ENCODE results near the gene CHCHD1.

CHCHD1 gene

DNA sequence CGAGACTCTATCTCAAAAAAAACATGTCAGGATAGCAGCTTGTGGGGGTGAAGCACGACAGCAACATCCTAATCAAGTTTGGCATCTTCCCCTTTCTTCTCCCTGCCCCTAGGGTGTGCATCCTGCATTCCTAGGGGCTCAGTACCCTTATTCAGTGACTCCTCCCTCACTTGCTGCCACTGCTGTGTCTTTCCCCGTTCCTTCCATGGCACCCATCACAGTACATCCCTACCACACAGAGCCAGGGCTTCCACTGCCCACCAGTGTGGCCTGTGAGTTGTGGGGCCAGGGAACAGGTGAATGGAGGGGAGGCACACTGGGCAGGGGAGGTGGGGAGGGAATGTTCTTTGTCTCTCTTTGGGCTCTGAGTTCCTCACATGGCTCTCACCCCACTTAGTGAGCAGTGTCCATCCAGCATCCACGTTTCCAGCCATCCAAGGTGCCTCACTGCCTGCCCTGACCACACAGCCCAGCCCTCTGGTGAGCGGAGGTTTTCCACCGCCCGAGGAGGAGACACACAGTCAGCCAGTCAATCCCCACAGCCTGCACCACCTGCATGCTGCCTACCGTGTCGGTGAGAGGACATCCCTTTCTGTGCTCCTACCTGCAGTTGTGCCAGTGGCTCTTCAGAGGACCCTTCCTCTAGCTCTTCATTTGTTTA is 18.2 kb downstream of the CHCHD1 start:
- no peak for DNase-seq (ENCODE audit: low read depth)
- TF ChIP-seq, protein P1, sequence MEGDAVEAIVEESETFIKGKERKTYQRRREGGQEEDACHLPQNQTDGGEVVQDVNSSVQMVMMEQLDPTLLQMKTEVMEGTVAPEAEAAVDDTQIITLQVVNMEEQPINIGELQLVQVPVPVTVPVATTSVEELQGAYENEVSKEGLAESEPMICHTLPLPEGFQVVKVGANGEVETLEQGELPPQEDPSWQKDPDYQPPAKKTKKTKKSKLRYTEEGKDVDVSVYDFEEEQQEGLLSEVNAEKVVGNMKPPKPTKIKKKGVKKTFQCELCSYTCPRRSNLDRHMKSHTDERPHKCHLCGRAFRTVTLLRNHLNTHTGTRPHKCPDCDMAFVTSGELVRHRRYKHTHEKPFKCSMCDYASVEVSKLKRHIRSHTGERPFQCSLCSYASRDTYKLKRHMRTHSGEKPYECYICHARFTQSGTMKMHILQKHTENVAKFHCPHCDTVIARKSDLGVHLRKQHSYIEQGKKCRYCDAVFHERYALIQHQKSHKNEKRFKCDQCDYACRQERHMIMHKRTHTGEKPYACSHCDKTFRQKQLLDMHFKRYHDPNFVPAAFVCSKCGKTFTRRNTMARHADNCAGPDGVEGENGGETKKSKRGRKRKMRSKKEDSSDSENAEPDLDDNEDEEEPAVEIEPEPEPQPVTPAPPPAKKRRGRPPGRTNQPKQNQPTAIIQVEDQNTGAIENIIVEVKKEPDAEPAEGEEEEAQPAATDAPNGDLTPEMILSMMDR (IDR thresholded peaks at IDR 0.05; ENCODE audit: insufficient read depth, low read depth, low read length, missing control alignments), result no peak
- H3K4me3 ChIP-seq (ENCODE audit: low read length), result no peak overlapping the region

DNA sequence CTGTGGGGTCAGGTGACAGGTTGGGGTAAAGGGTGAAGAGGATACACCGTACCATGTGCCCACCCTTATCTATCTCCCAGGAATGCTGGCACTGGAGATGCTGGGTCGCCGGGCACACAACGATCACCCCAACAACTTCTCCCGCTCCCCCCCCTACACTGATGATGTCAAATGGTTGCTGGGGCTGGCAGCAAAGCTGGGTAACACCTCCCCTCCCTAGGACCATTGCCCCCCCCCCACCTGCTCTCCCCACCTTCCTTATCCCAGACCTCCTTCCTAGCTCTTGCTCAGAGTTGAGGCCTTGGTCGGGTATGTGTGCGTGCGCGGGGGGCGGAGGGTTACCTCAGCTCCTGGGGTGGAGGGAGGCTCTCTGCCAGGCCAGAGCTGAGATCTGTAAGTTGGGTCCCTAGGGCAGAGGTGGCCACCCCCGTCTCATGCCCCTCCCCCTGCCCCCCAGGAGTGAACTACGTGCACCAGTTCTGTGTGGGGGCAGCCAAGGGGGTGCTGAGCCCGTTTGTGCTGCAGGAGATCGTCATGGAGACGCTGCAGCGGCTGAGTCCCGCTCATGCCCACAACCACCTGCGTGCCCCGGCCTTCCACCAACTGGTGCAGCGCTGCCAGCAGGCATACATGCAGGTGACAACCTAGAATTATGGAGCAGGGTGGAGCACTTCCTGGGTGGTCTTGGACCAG is 18.9 kb downstream of the CHCHD1 start:
- no peak overlapping the region for H3K4me3 ChIP-seq (ENCODE audit: low read length)
- TF ChIP-seq, protein P1 (IDR thresholded peaks at IDR 0.05; ENCODE audit: insufficient read depth, low read depth, low read length, missing control alignments), result no peak
- DNase-seq (ENCODE audit: low read depth), result no peak

DNA sequence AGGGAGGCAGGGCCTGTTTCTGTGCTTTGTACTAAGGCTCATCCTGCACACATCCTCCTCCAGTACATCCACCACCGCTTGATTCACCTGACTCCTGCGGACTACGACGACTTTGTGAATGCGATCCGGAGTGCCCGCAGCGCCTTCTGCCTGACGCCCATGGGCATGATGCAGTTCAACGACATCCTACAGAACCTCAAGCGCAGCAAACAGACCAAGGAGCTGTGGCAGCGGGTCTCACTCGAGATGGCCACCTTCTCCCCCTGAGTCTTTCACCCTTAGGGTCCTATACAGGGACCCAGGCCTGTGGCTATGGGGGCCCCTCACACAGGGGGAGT is 19.4 kb downstream of the CHCHD1 start:
- DNase-seq (ENCODE audit: low read depth), result no peak
- TF ChIP-seq, protein P1 (IDR thresholded peaks at IDR 0.05; ENCODE audit: insufficient read depth, low read depth, low read length, missing control alignments), result no peak
- no peak overlapping the region for H3K4me3 ChIP-seq (ENCODE audit: low read length)

DNA sequence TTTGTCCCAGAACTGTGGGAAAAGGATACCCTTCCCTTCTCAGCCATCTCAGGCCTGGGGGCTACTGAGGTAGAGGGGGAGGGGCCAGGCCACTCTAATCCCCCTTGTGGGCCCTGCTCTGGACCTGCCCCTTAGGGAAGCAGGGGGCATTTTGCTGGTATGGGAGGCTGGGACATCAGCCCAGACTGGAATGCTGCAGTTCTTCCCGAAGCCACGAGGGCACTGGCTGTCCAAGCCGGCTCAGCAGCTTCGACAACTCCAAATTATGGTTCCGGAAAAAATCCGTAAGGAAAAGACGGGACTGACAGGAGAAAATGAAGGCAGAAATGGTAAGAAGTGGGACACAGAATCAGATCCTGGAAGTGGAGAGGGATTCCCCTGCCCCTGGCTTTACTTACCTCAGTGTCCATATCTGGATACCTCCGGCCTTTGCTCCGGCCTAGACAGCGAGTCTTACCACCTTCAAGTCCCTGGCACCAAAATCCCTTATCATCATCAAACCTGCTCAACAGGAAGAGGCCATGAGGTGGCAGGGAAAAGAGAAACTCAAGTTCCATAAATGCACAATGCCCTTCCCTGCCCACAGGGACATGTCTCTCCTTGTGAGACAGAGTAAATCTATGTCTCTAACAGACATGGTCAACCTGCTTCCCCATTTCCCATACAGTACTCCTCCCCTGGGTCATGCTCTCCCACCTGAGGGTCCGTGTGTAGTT is 20.6 kb downstream of the CHCHD1 start:
- H3K4me3 ChIP-seq (ENCODE audit: low read length), result no peak overlapping the region
- DNase-seq (ENCODE audit: low read depth), result peak; percentile 67
- TF ChIP-seq, protein P1 (IDR thresholded peaks at IDR 0.05; ENCODE audit: insufficient read depth, low read depth, low read length, missing control alignments), result no peak

DNA sequence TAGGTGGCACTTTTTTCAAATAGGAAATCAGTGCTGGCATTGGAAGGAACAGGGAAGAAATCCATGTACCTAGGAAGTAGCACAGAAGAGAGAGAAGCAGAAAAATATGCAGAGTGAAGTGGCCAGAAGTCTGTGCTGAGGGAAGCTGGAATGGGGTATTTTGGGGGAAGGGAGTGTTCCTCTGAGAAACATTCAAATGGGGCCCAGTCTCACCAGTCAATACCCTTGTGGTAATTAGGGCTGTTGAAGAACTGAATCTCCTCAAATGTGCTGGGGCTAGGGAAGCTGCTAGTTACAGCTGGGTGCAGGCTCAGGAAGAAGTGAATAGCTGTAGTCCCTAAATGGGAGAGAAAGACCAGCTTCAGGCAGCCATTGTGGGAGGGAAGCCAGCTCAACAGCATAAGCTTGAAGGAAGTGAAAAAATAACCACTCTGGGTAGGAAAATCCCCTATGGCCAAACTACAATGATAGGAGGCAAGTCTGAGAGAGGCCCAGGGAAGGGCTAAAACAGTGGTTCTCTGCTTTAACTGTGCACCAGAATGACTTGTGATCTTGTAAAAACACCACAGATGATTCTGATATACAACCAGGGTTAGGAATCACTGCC is 21.9 kb downstream of the CHCHD1 start:
- no peak overlapping the region for H3K4me3 ChIP-seq (ENCODE audit: low read length)
- no peak for DNase-seq (ENCODE audit: low read depth)
- TF ChIP-seq, protein P1 (IDR thresholded peaks at IDR 0.05; ENCODE audit: insufficient read depth, low read depth, low read length, missing control alignments), result no peak

DNA sequence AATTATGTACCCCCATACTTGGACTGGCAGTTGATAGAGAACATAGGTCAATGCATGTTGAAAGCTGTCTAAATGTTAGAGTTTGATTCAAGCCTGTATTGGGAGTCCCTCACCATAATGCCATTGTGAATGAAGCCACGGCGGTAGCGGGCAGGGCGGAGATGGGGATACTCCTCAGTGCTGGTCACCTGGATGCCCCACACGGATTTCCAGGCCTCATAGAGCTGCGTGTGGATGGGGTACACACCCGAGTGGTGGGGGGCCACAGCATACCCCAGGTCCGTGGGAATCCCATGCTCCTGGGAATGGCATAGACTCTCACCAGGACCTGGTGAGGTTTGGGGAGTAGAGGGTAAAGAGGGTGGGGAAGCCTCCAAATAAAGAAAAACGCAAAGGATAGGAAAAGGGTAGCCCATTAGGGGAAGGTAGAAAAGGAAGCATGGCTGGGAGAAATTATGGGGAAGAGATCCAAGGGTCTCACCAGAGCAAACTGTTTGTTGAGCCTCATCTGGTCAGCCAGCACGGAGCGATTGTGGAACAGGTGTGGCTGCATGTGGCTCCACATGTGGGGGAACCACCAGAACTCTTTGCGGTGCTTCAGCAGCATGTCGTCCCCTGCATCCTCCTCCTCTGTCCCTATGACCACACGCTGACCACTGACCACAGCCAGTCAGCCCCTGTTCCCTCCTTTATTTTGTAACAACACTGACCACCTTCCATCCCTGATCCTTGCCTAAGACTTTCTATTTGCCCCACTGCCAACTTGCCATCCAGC is 24.5 kb downstream of the CHCHD1 start:
- no peak for DNase-seq (ENCODE audit: low read depth)
- TF ChIP-seq, protein P1 (IDR thresholded peaks at IDR 0.05; ENCODE audit: insufficient read depth, low read depth, low read length, missing control alignments), result no peak
- H3K4me3 ChIP-seq (ENCODE audit: low read length), result no peak overlapping the region
